Measurements from ENCODE around the gene SLC44A4.

- TF ChIP-seq CTCF (IDR thresholded peaks at IDR 0.05; ENCODE audit: insufficient read depth, low read depth, low read length), result no peak
- TF ChIP-seq EZH2 (IDR thresholded peaks at IDR 0.05; ENCODE audit: insufficient read depth, low read length), result no peak
These were observed 44.1 kb upstream of the SLC44A4 start for GRCh38 chr6:31922942-31923341.

All from astrocyte (in vitro differentiated cells and primary cell).